Hepatocyte (in vitro differentiated cells): ENCODE measurements around the gene LRRK1. TPM values are rescaled to one million over a fixed set of nuclear protein-coding genes. Genes with fewer than 3 reads are reported as not detected.

ENCODE experiments used
- DNase-seq: peaks from one replicate; pipeline ENCODE4 v3.0.0-alpha.2; 2016; ENCODE audit warnings: low spot score
- H2AFZ ChIP-seq: fragments of 200-600 bp; sonication (generic); 2 replicates; pipeline ENCODE4 v1.6.0; 2016; ENCODE audit warnings: antibody characterized with exemption, mild to moderate bottlenecking
- H3K27ac ChIP-seq: fragments of 200-600 bp; sonication (generic); 2 replicates; pipeline ENCODE4 v1.5.1; 2016; ENCODE audit warnings: mild to moderate bottlenecking
- H3K27me3 ChIP-seq: fragments of 200-600 bp; sonication (generic); 2 replicates; pipeline ENCODE4 v1.6.1; 2016
- H3K36me3 ChIP-seq: fragments of 200-600 bp; sonication (generic); replicated peaks from 2 replicates; pipeline ENCODE4 v1.5.1; 2016; ENCODE audit warnings: low read depth; ENCODE audit not compliant: insufficient read depth
- H3K4me1 ChIP-seq: fragments of 200-600 bp; sonication (generic); 2 replicates; pipeline ENCODE4 v1.5.1; 2016; ENCODE audit warnings: mild to moderate bottlenecking, moderate library complexity; ENCODE audit not compliant: insufficient read depth
- H3K4me2 ChIP-seq: fragments of 200-600 bp; sonication (generic); 2 replicates; pipeline ENCODE4 v1.6.0; 2016
- H3K4me3 ChIP-seq: fragments of 200-600 bp; sonication (generic); 2 replicates; pipeline ENCODE4 v1.5.1; 2016; ENCODE audit warnings: mild to moderate bottlenecking
- H3K79me2 ChIP-seq: fragments of 200-600 bp; sonication (generic); 2 replicates; pipeline ENCODE4 v1.6.0; 2017; ENCODE audit warnings: mild to moderate bottlenecking
- H3K9me2 ChIP-seq: fragments of 200-600 bp; sonication (generic); replicated peaks from 2 replicates; pipeline ENCODE4 v1.6.0; 2017; ENCODE audit warnings: mild to moderate bottlenecking; ENCODE audit not compliant: insufficient read depth
- H3K9me3 ChIP-seq: fragments of 200-600 bp; sonication (generic); 2 replicates; pipeline ENCODE4 v1.5.1; 2016; ENCODE audit warnings: low read depth, mild to moderate bottlenecking
- H4K20me1 ChIP-seq: fragments of 200-600 bp; sonication (generic); 2 replicates; pipeline ENCODE4 v1.6.0; 2016; ENCODE audit warnings: mild to moderate bottlenecking; ENCODE audit not compliant: insufficient read depth, poor library complexity, severe bottlenecking
- CTCF ChIP-seq: fragments of 200-600 bp; sonication (generic); IDR thresholded peaks from 2 replicates; pipeline ENCODE4 v1.5.1; 2016; ENCODE audit warnings: antibody characterized with exemption, mild to moderate bottlenecking; ENCODE audit not compliant: poor library complexity
- EZH2 ChIP-seq: fragments of 200-600 bp; sonication (generic); IDR thresholded peaks from 2 replicates; pipeline ENCODE4 v1.6.1; 2016; ENCODE audit warnings: antibody characterized with exemption, mild to moderate bottlenecking, borderline replicate concordance
- EZH2phosphoT487 ChIP-seq: fragments of 200-600 bp; sonication (generic); IDR thresholded peaks from one replicate; pipeline ENCODE4 v1.6.1; 2018; ENCODE audit warnings: antibody characterized with exemption, mild to moderate bottlenecking, low read depth, moderate library complexity; ENCODE audit not compliant: unreplicated experiment, severe bottlenecking
- WGBS: methylation state at CpG from one replicate; pipeline ENCODE4 v1.1.6; 2016; ENCODE audit warnings: low lambda C conversion rate; ENCODE audit errors: missing lambda C conversion rate; 5-methylcytosine and 5-hydroxymethylcytosine counted together
- polyA plus RNA-seq: library from polyadenylated mRNA; unstranded; fragments of >200 nt; fragmentation: Nextera tagmentation; extraction: Ambion mirVana; gene quantifications from 2 replicates; pipeline ENCODE4 v1.2.1, GENCODE V29; 2016
- total RNA-seq: library from RNA; depleted of rRNA; stranded (reverse); fragments of >200 nt; gene quantifications from 2 replicates; pipeline ENCODE4 v1.2.3, GENCODE V29; 2014

The LRRK1 gene
- total and polyA plus RNA-seq, 2 experiments from 2014 or later: 2.1 TPM

GRCh38 chr15:101115786-101116680 lies 196.9 kb downstream of the LRRK1 start:
- H3K4me2 ChIP-seq: peak overlapping the region; percentile 19
- DNase-seq: peak; percentile 59
- WGBS: 48% methylated on average over 17 of the region's 17 CpGs

DNA sequence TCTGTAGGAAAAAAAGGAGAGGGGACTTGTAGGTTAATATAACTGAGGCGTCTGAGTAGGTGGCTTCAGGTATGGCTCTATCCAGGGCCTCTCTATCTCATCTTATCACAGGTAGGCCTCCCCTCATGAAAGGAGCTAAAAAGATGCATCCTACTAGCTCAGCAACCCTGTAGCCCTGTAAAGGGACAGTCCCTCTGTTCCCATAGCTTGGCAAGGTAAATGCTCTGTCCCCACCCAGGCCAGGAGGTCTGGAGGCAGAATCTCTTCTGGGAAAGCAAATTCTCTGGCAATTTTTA lies 197.5 kb downstream of the LRRK1 start:
- H2AFZ ChIP-seq: no peak overlapping the region
- no peaks in the 10 kb centered on the region for H3K9me2 ChIP-seq
- H4K20me1 ChIP-seq: no peaks in the 10 kb centered on the region
- H3K79me2 ChIP-seq: no peaks in the 10 kb centered on the region
- H3K4me2 ChIP-seq: no peak overlapping the region
- H3K4me3 ChIP-seq: no peak overlapping the region
- WGBS: 100% methylated on average over 1 of the region's 1 CpG
- TF ChIP-seq EZH2phosphoT487 (no peak), EZH2 (no peak), CTCF (no peak)
- peaks cover 24% of the 10 kb centered on the region for H3K4me1 ChIP-seq
- no peak for DNase-seq
- peak overlapping the region; percentile 88 for H3K27ac ChIP-seq
- H3K36me3 ChIP-seq: no peaks in the 10 kb centered on the region
- H3K9me3 ChIP-seq: no peaks in the 10 kb centered on the region
- no peaks in the 10 kb centered on the region for H3K27me3 ChIP-seq

More at GRCh38 chr15:101115786-101116680, 196.9 kb downstream of the LRRK1 start:
- no peak overlapping the region for H3K4me3 ChIP-seq
- TF ChIP-seq EZH2phosphoT487 (no peak), EZH2 (no peak), CTCF (no peak)
- no peaks in the 10 kb centered on the region for H3K27me3 ChIP-seq
- no peaks in the 10 kb centered on the region for H4K20me1 ChIP-seq
- H3K79me2 ChIP-seq: no peaks in the 10 kb centered on the region
- H2AFZ ChIP-seq: no peak overlapping the region
- peak overlapping the region; percentile 88 for H3K27ac ChIP-seq
- no peaks in the 10 kb centered on the region for H3K36me3 ChIP-seq
- peaks cover 18% of the 10 kb centered on the region for H3K4me1 ChIP-seq
- no peaks in the 10 kb centered on the region for H3K9me2 ChIP-seq
- H3K9me3 ChIP-seq: no peaks in the 10 kb centered on the region

DNA sequence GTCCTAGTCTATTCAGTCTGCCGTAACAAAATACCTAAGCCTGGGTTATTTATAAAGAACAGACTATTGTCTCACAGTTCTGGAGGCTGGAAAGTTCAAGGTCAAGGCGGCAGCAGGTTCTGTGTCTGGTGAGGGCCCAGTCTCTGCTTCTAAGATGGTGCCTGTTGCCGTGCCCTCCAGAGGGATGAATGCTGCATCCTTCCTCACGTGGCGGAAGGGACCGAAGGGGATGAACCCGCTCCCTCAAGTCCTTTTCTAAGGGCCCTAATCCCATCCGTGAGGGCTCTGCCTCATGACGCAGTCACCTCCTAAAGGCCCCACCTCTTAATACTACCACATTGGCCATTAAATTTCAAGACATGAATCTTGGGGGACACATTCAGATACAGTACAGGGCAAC lies 199.0 kb downstream of the LRRK1 start:
- Histone ChIP-seq H4K20me1 (no peaks in the 10 kb centered on the region), H3K27me3 (no peaks in the 10 kb centered on the region), H3K4me2 (no peak overlapping the region), H3K36me3 (no peaks in the 10 kb centered on the region), H3K79me2 (no peaks in the 10 kb centered on the region), H3K9me3 (no peaks in the 10 kb centered on the region), H3K4me1 (peaks cover 23% of the 10 kb centered on the region), H3K9me2 (no peaks in the 10 kb centered on the region), H3K27ac (no peak overlapping the region), H2AFZ (no peak overlapping the region), H3K4me3 (no peak overlapping the region)
- DNase-seq: no peak
- WGBS: 97% methylated on average over 9 of the region's 9 CpGs
- TF ChIP-seq CTCF: no peak
- TF ChIP-seq EZH2: no peak
- TF ChIP-seq EZH2phosphoT487: no peak
